Aorta (tissue), 5 donors: ENCODE measurements around the gene AAMP. TPM values are rescaled to one million over a fixed set of nuclear protein-coding genes. Genes with fewer than 3 reads are reported as not detected.

ENCODE experiments used
- ATAC-seq: fragments of 200-7000 bp; cut with Tn5 transposase; one replicate; pipeline ENCODE4 v1.9.1; 2022; ENCODE audit warnings: moderate library complexity; ENCODE audit not compliant: low FRiP score
- DNase-seq, 2 donors: peaks; one replicate each; pipeline ENCODE4 v3.0.0-alpha.2; 2020
- H3K27ac ChIP-seq, 2 donors: one replicate each; pipeline ENCODE4 v1.5.1; 2013; ENCODE audit warnings: low read length in 2 of 2, mild to moderate bottlenecking in 2 of 2, moderate library complexity in 2 of 2, control low read depth in 1 of 2, inconsistent platforms in 1 of 2, low read depth in 1 of 2
- H3K27me3 ChIP-seq, 2 donors: one replicate each; pipeline ENCODE4 v1.6.1; 2013; ENCODE audit warnings: control low read depth in 1 of 2, low read length in 1 of 2, mild to moderate bottlenecking in 1 of 2, moderate library complexity in 1 of 2; ENCODE audit not compliant: insufficient read depth in 2 of 2, control insufficient read depth in 1 of 2
- H3K36me3 ChIP-seq, 2 donors: one replicate each; pipeline ENCODE4 v1.6.1; 2013; ENCODE audit warnings: control low read depth in 1 of 2, low read length in 1 of 2, mild to moderate bottlenecking in 1 of 2; ENCODE audit not compliant: insufficient read depth in 2 of 2, control insufficient read depth in 1 of 2
- H3K4me1 ChIP-seq, 2 donors: one replicate each; pipeline ENCODE4 v1.6.1; 2013; ENCODE audit warnings: low read length in 2 of 2, control low read depth in 1 of 2, mild to moderate bottlenecking in 1 of 2, moderate library complexity in 1 of 2; ENCODE audit not compliant: insufficient read depth in 2 of 2, control insufficient read depth in 1 of 2
- H3K4me3 ChIP-seq, 2 donors: one replicate each; pipeline ENCODE4 v1.5.1; 2013; ENCODE audit warnings: low read length in 2 of 2, control low read depth in 1 of 2, mild to moderate bottlenecking in 1 of 2
- H3K9me3 ChIP-seq: one replicate; pipeline ENCODE4 v1.6.1; 2013; ENCODE audit warnings: mild to moderate bottlenecking, low read length; ENCODE audit not compliant: control insufficient read depth
- WGBS, 2 donors: extraction: QIAGEN DNeasy Blood & Tissue Kit; methylation state at CpG; one replicate each; pipeline ENCODE4 v1.1.7; 2013; 5-methylcytosine and 5-hydroxymethylcytosine counted together
- intact Hi-C, 2 donors: fragments of 100-400 bp; cut with DNase I; formaldehyde crosslinking; loops; one replicate each; pipeline versions ENCODE4 v1.14.2 to v1.15.0; 2022
- polyA plus RNA-seq, 2 donors: library from polyadenylated mRNA; stranded (reverse); fragments of 200-250 nt; gene quantifications; one replicate each; pipeline ENCODE4 v1.2.3, GENCODE V29; 2013
- total RNA-seq, 2 donors: library from RNA; stranded (reverse); fragmentation: NEBNext Ultra II Directional; extraction: Animal tissue kit (Norgen Biotek cat#: 25700); gene quantifications; one replicate each; pipeline ENCODE4 v1.2.1, GENCODE V29; 2021
- donor health status: healthy with polysubstance abuse.
- donor health status: Bipolar disorder and iron deficiency.
- donor health status: DM: no; HTN: no; CAD: no.
- donor health status: DM: no; HTN: no; CAD: no.
- donor health status: DM: yes; HTN: yes; CAD: no.

AAMP gene
- total and polyA plus RNA-seq, 4 donors = 50.8 to 80.9 (median 57.0) TPM

GRCh38 chr2:218229851-218230250, 40.1 kb downstream of the AAMP start:
- intact Hi-C loops = loop anchor here in 1 of 2 donors (2.0 kb wide), 1 partner anchor 13 kb away; the partner anchor contains the start of gene ARPC2
- no peak for DNase-seq
- Histone ChIP-seq H3K4me1 (peaks cover 5 to 8% of the 10 kb centered on the region in 2 donors), H3K36me3 (peaks cover 6 to 14% of the 10 kb centered on the region in 2 donors), H3K27ac (peak overlapping the region; percentile 61 to 91), H3K4me3 (no peak overlapping the region), H3K27me3 (no peaks in the 10 kb centered on the region), H3K9me3 (no peaks in the 10 kb centered on the region)
- ATAC-seq = no peak
- 65 to 73% methylated on average over 4 of the region's 4 CpGs for WGBS, 2 donors

- WGBS, 2 donors = 0 to 1% methylated on average over 3 of the region's 3 CpGs
- peaks cover 6 to 15% of the 10 kb centered on the region in 2 donors for H3K4me1 ChIP-seq
- DNase-seq (no peak), ATAC-seq (peak; percentile 80)
- H3K36me3 ChIP-seq = peaks cover 7 to 9% of the 10 kb centered on the region in 2 donors
- H3K9me3 ChIP-seq = no peaks in the 10 kb centered on the region
- H3K4me3 ChIP-seq = no peak overlapping the region
- no peaks in the 10 kb centered on the region for H3K27me3 ChIP-seq
- H3K27ac ChIP-seq = peak overlapping the region in 1 of 2 donors; percentile 4
- intact Hi-C loops = no loop called here
Measured at GRCh38 chr2:218229239-218229638, 40.7 kb downstream of the AAMP start.

GRCh38 chr2:218228366-218229090, 41.4 kb downstream of the AAMP start:
- Histone ChIP-seq H3K4me1 (peaks cover 7 to 18% of the 10 kb centered on the region in 2 donors), H3K27ac (peak overlapping the region; percentile 61 to 91), H3K9me3 (no peaks in the 10 kb centered on the region), H3K27me3 (no peaks in the 10 kb centered on the region), H3K36me3 (peaks cover 7 to 9% of the 10 kb centered on the region in 2 donors), H3K4me3 (no peak overlapping the region)
- no peak for DNase-seq
- intact Hi-C loops = no loop called here
- ATAC-seq = no peak
- 82 to 90% methylated on average over 6 of the region's 6 CpGs for WGBS, 2 donors

- DNase-seq (no peak), ATAC-seq (no peak)
- peaks cover 7 to 22% of the 10 kb centered on the region in 2 donors for H3K4me1 ChIP-seq
- H3K27ac ChIP-seq = no peak overlapping the region
- H3K9me3 ChIP-seq = no peaks in the 10 kb centered on the region
- H3K27me3 ChIP-seq = no peaks in the 10 kb centered on the region
- 87 to 88% methylated on average over 3 of the region's 3 CpGs for WGBS, 2 donors
- intact Hi-C loops = no loop called here
- H3K36me3 ChIP-seq = peaks cover 7% of the 10 kb centered on the region in 2 donors
- no peak overlapping the region for H3K4me3 ChIP-seq
Measured at GRCh38 chr2:218226903-218227302, 43.0 kb downstream of the AAMP start.

- H3K4me3 ChIP-seq = no peak overlapping the region
- no peaks in the 10 kb centered on the region for H3K27me3 ChIP-seq
- peaks cover 5 to 32% of the 10 kb centered on the region in 2 donors for H3K4me1 ChIP-seq
- DNase-seq (no peak), ATAC-seq (no peak)
- peaks cover 0 to 4% of the 10 kb centered on the region in 2 donors for H3K36me3 ChIP-seq
- WGBS, 2 donors = 34 to 39% methylated on average over 1 of the region's 1 CpG
- intact Hi-C loops = no loop called here
- H3K27ac ChIP-seq = no peak overlapping the region
- H3K9me3 ChIP-seq = no peaks in the 10 kb centered on the region
Measured at GRCh38 chr2:218224186-218224585, 45.8 kb downstream of the AAMP start.

GRCh38 chr2:218223046-218223445, 46.9 kb downstream of the AAMP start:
- H3K36me3 ChIP-seq = peaks cover 0 to 4% of the 10 kb centered on the region in 2 donors
- no peaks in the 10 kb centered on the region for H3K27me3 ChIP-seq
- DNase-seq = no peak
- H3K9me3 ChIP-seq = no peaks in the 10 kb centered on the region
- ATAC-seq = no peak
- H3K27ac ChIP-seq = no peak overlapping the region
- intact Hi-C loops = no loop called here
- H3K4me3 ChIP-seq = no peak overlapping the region
- 77 to 82% methylated on average over 5 of the region's 5 CpGs for WGBS, 2 donors
- H3K4me1 ChIP-seq = peaks cover 5 to 26% of the 10 kb centered on the region in 2 donors

- no peak for ATAC-seq
- 40 to 41% methylated on average over 5 of the region's 5 CpGs for WGBS, 2 donors
- H3K27me3 ChIP-seq = no peaks in the 10 kb centered on the region
- H3K4me3 ChIP-seq = peak overlapping the region in 1 of 2 donors; percentile 11
- no peak overlapping the region for H3K27ac ChIP-seq
- DNase-seq = no peak
- intact Hi-C loops = no loop called here
- peaks cover 5 to 26% of the 10 kb centered on the region in 2 donors for H3K4me1 ChIP-seq
- H3K9me3 ChIP-seq = no peaks in the 10 kb centered on the region
- peaks cover 0 to 1% of the 10 kb centered on the region in 2 donors for H3K36me3 ChIP-seq
Measured at GRCh38 chr2:218221000-218221399, 48.9 kb downstream of the AAMP start.

GRCh38 chr2:218219934-218220333, 50.0 kb downstream of the AAMP start:
- intact Hi-C loops = loop anchor here in 1 of 2 donors (5.0 kb wide), 1 partner anchor 187 kb away; no protein-coding TSS in a partner anchor
- ATAC-seq = no peak
- no peak for DNase-seq
- no peaks in the 10 kb centered on the region for H3K27me3 ChIP-seq
- peak overlapping the region; percentile 32 to 38 for H3K4me3 ChIP-seq
- no peaks in the 10 kb centered on the region for H3K9me3 ChIP-seq
- H3K36me3 ChIP-seq = peaks cover 0 to 1% of the 10 kb centered on the region in 2 donors
- H3K27ac ChIP-seq = peak overlapping the region in 1 of 2 donors; percentile 16
- H3K4me1 ChIP-seq = peaks cover 5 to 25% of the 10 kb centered on the region in 2 donors
- WGBS, 2 donors = 37 to 38% methylated on average over 2 of the region's 2 CpGs
